IPS-20b (cell line): Measurements from ENCODE around the gene MANEAL.

ENCODE experiments used
- H3K27ac ChIP-seq: one replicate; pipeline ENCODE4 v1.5.1; 2013; ENCODE audit warnings: low read length
- H3K27me3 ChIP-seq: 2 replicates; pipeline ENCODE4 v1.6.1; 2013; ENCODE audit warnings: mild to moderate bottlenecking, low read length, inconsistent platforms; ENCODE audit not compliant: insufficient read depth
- H3K36me3 ChIP-seq: 2 replicates; pipeline ENCODE4 v1.6.1; 2013; ENCODE audit warnings: low read depth, mild to moderate bottlenecking, inconsistent platforms, low read length, moderate library complexity; ENCODE audit not compliant: insufficient read depth
- H3K4me1 ChIP-seq: 2 replicates; pipeline ENCODE4 v1.6.1; 2013; ENCODE audit warnings: mild to moderate bottlenecking, control low read depth, inconsistent platforms, low read length, moderate library complexity; ENCODE audit not compliant: insufficient read depth
- H3K4me3 ChIP-seq: 2 replicates; pipeline ENCODE4 v1.5.1; 2013; ENCODE audit warnings: mild to moderate bottlenecking, low read length, inconsistent platforms
- H3K9ac ChIP-seq: 2 replicates; pipeline ENCODE4 v1.6.1; 2013; ENCODE audit warnings: low read depth, mild to moderate bottlenecking, inconsistent platforms, low read length, moderate library complexity
- H3K9me3 ChIP-seq: 2 replicates; pipeline ENCODE4 v1.6.1; 2013; ENCODE audit warnings: mild to moderate bottlenecking, low read depth, low read length, inconsistent platforms; ENCODE audit not compliant: insufficient read depth

Gene MANEAL

GRCh38 chr1:37813529-37814145, 20.0 kb downstream of the MANEAL start:
- Histone ChIP-seq H3K36me3 (peaks cover 46% of the 10 kb centered on the region), H3K4me1 (peaks cover 5% of the 10 kb centered on the region; the same call in 1 of the 2 replicates), H3K27me3 (no peaks in the 10 kb centered on the region), H3K4me3 (no peak overlapping the region), H3K27ac (no peak overlapping the region), H3K9ac (no peak overlapping the region), H3K9me3 (no peaks in the 10 kb centered on the region)

- H3K9ac ChIP-seq: no peak overlapping the region
- no peak overlapping the region for H3K27ac ChIP-seq
- H3K36me3 ChIP-seq: peaks cover 50% of the 10 kb centered on the region
- H3K4me1 ChIP-seq: peaks cover 1% of the 10 kb centered on the region; the same call in 1 of the 2 replicates
- no peaks in the 10 kb centered on the region for H3K9me3 ChIP-seq
- H3K4me3 ChIP-seq: no peak overlapping the region
- H3K27me3 ChIP-seq: no peaks in the 10 kb centered on the region
Observed at GRCh38 chr1:37814252-37814651, 20.6 kb downstream of the MANEAL start.

- H3K4me3 ChIP-seq: no peak overlapping the region
- H3K9me3 ChIP-seq: no peaks in the 10 kb centered on the region
- H3K4me1 ChIP-seq: no peaks in the 10 kb centered on the region
- H3K36me3 ChIP-seq: peaks cover 65% of the 10 kb centered on the region
- H3K27me3 ChIP-seq: no peaks in the 10 kb centered on the region
- no peak overlapping the region for H3K27ac ChIP-seq
- H3K9ac ChIP-seq: no peak overlapping the region
Observed at GRCh38 chr1:37817481-37817880, 23.8 kb downstream of the MANEAL start.

GRCh38 chr1:37821481-37821880, 27.8 kb downstream of the MANEAL start:
- Histone ChIP-seq H3K9me3 (no peaks in the 10 kb centered on the region), H3K4me1 (no peaks in the 10 kb centered on the region), H3K27ac (no peak overlapping the region), H3K4me3 (no peak overlapping the region), H3K27me3 (no peaks in the 10 kb centered on the region), H3K36me3 (peaks cover 57% of the 10 kb centered on the region), H3K9ac (no peak overlapping the region)

- H3K27me3 ChIP-seq: no peaks in the 10 kb centered on the region
- no peaks in the 10 kb centered on the region for H3K4me1 ChIP-seq
- peaks cover 51% of the 10 kb centered on the region for H3K36me3 ChIP-seq
- no peak overlapping the region for H3K4me3 ChIP-seq
- H3K9me3 ChIP-seq: no peaks in the 10 kb centered on the region
- no peak overlapping the region for H3K27ac ChIP-seq
- no peak overlapping the region for H3K9ac ChIP-seq
Observed at GRCh38 chr1:37822906-37823815, 29.5 kb downstream of the MANEAL start.

- Histone ChIP-seq H3K27me3 (no peaks in the 10 kb centered on the region), H3K9ac (no peak overlapping the region), H3K4me3 (no peak overlapping the region), H3K36me3 (peaks cover 54% of the 10 kb centered on the region), H3K27ac (no peak overlapping the region), H3K4me1 (no peaks in the 10 kb centered on the region), H3K9me3 (no peaks in the 10 kb centered on the region)
Observed at GRCh38 chr1:37824001-37824400, 30.4 kb downstream of the MANEAL start.

GRCh38 chr1:37825506-37825905, 31.9 kb downstream of the MANEAL start:
- no peak overlapping the region for H3K27ac ChIP-seq
- peaks cover 51% of the 10 kb centered on the region for H3K36me3 ChIP-seq
- no peak overlapping the region for H3K4me3 ChIP-seq

GRCh38 chr1:37828410-37829074, 34.9 kb downstream of the MANEAL start:
- no peak overlapping the region for H3K4me3 ChIP-seq
- H3K9ac ChIP-seq: no peak overlapping the region
- no peak overlapping the region for H3K27ac ChIP-seq
- H3K27me3 ChIP-seq: no peaks in the 10 kb centered on the region
- H3K4me1 ChIP-seq: no peaks in the 10 kb centered on the region
- H3K9me3 ChIP-seq: no peaks in the 10 kb centered on the region
- peaks cover 51% of the 10 kb centered on the region for H3K36me3 ChIP-seq

More at GRCh38 chr1:37825506-37825905, 31.9 kb downstream of the MANEAL start:
- Histone ChIP-seq H3K4me1 (no peaks in the 10 kb centered on the region), H3K9ac (no peak overlapping the region), H3K27me3 (no peaks in the 10 kb centered on the region), H3K9me3 (no peaks in the 10 kb centered on the region)

- no peak overlapping the region for H3K4me3 ChIP-seq
- H3K27ac ChIP-seq: no peak overlapping the region
- no peaks in the 10 kb centered on the region for H3K27me3 ChIP-seq
- H3K4me1 ChIP-seq: no peaks in the 10 kb centered on the region
- H3K9ac ChIP-seq: no peak overlapping the region
- H3K9me3 ChIP-seq: no peaks in the 10 kb centered on the region
- peaks cover 71% of the 10 kb centered on the region for H3K36me3 ChIP-seq
Observed at GRCh38 chr1:37831109-37831508, 37.5 kb downstream of the MANEAL start.

- Histone ChIP-seq H3K4me1 (no peaks in the 10 kb centered on the region), H3K9ac (no peak overlapping the region), H3K27ac (no peak overlapping the region), H3K4me3 (no peak overlapping the region), H3K9me3 (no peaks in the 10 kb centered on the region), H3K36me3 (peaks cover 78% of the 10 kb centered on the region), H3K27me3 (no peaks in the 10 kb centered on the region)
Observed at GRCh38 chr1:37831809-37832208, 38.2 kb downstream of the MANEAL start.

GRCh38 chr1:37836788-37837187, 43.1 kb downstream of the MANEAL start:
- H3K4me3 ChIP-seq: no peak overlapping the region
- peaks cover 80% of the 10 kb centered on the region for H3K36me3 ChIP-seq
- no peak overlapping the region for H3K9ac ChIP-seq
- no peaks in the 10 kb centered on the region for H3K27me3 ChIP-seq
- no peak overlapping the region for H3K27ac ChIP-seq
- no peaks in the 10 kb centered on the region for H3K4me1 ChIP-seq
- no peaks in the 10 kb centered on the region for H3K9me3 ChIP-seq
